WTC11 (cell line): ENCODE results near the gene GPR84. TPM values are rescaled to one million over a fixed set of nuclear protein-coding genes. Genes with fewer than 3 reads are reported as not detected.

ENCODE experiments used
- ATAC-seq: fragments of 200-7000 bp; cut with Tn5 transposase; 2 replicates; pipeline ENCODE4 v1.10.0; 2021; ENCODE audit warnings: mild to moderate bottlenecking, moderate library complexity
- CTCF ChIA-PET: fragments of 300-600 bp; sonication (Branson Sonifier 250); formaldehyde crosslinking; loops from one replicate; lab custom pipeline; 2021; ENCODE audit warnings: antibody characterized with exemption; lab: Charles Lee
- POLR2A ChIA-PET: fragments of 350-600 bp; sonication (Branson Sonifier 250); formaldehyde crosslinking; loops from one replicate; lab custom pipeline; 2021; ENCODE audit warnings: antibody characterized with exemption; lab: Charles Lee
- DNase-seq: peaks from one replicate; pipeline ENCODE4 v3.0.0; 2021; ENCODE audit warnings: low spot score
- H3K27ac Mint-ChIP-seq: 2 replicates; pipeline ENCODE4 v1.8.0; 2021; ENCODE audit warnings: mixed read lengths
- H3K27me3 Mint-ChIP-seq: 2 replicates; pipeline ENCODE4 v1.8.0; 2021; ENCODE audit warnings: low read depth, mild to moderate bottlenecking, moderate library complexity, mixed read lengths
- H3K36me3 Mint-ChIP-seq: 2 replicates; pipeline ENCODE4 v1.8.0; 2021; ENCODE audit warnings: mixed read lengths
- H3K4me1 Mint-ChIP-seq: 2 replicates; pipeline ENCODE4 v1.8.0; 2022; ENCODE audit warnings: mixed read lengths
- H3K4me3 Mint-ChIP-seq: 2 replicates; pipeline ENCODE4 v1.8.0; 2021; ENCODE audit warnings: mild to moderate bottlenecking, moderate library complexity, mixed read lengths
- H3K9me3 Mint-ChIP-seq: 2 replicates; pipeline ENCODE4 v1.8.0; 2021; ENCODE audit warnings: mixed read lengths
- AR ChIP-seq: fragments of 250-450 bp; sonication (Bioruptor Pico); IDR thresholded peaks from 2 replicates; pipeline ENCODE4 v1.9.0; 2021; ENCODE audit warnings: mild to moderate bottlenecking
- ELF4 ChIP-seq: sonication (generic); formaldehyde crosslinking; IDR thresholded peaks from 2 replicates; pipeline ENCODE4 v1.8.1; 2022; ENCODE audit warnings: low read depth, mild to moderate bottlenecking, moderate library complexity, missing genetic modification reagents
- EMX1 ChIP-seq: fragments of 250-450 bp; sonication (Bioruptor Pico); IDR thresholded peaks from 2 replicates; pipeline ENCODE4 v1.8.0; 2021; ENCODE audit warnings: mild to moderate bottlenecking
- FOXK1 ChIP-seq: sonication (generic); formaldehyde crosslinking; IDR thresholded peaks from 2 replicates; pipeline ENCODE4 v1.8.0; 2022; ENCODE audit warnings: mild to moderate bottlenecking, moderate library complexity, missing genetic modification reagents
- HMGXB4 ChIP-seq: sonication (generic); formaldehyde crosslinking; IDR thresholded peaks from 2 replicates; pipeline ENCODE4 v1.8.1; 2023; ENCODE audit warnings: mild to moderate bottlenecking, moderate library complexity, missing genetic modification reagents
- IRF1 ChIP-seq: sonication (generic); formaldehyde crosslinking; IDR thresholded peaks from 2 replicates; pipeline ENCODE4 v1.8.0; 2023; ENCODE audit warnings: missing genetic modification reagents
- MYBL2 ChIP-seq: sonication (generic); formaldehyde crosslinking; IDR thresholded peaks from 2 replicates; pipeline ENCODE4 v1.8.1; 2023; ENCODE audit warnings: mild to moderate bottlenecking, moderate library complexity, missing genetic modification reagents
- NR2C2 ChIP-seq: sonication (generic); formaldehyde crosslinking; IDR thresholded peaks from 2 replicates; pipeline ENCODE4 v1.8.0; 2022; ENCODE audit warnings: mild to moderate bottlenecking, missing genetic modification reagents
- TP53 ChIP-seq: sonication (generic); formaldehyde crosslinking; IDR thresholded peaks from 2 replicates; pipeline ENCODE4 v1.8.1; 2023; ENCODE audit warnings: mild to moderate bottlenecking, missing genetic modification reagents
- USF1 ChIP-seq: sonication (generic); formaldehyde crosslinking; IDR thresholded peaks from 2 replicates; pipeline ENCODE4 v1.8.0; 2022; ENCODE audit warnings: mild to moderate bottlenecking, missing genetic modification reagents
- ZNF423 ChIP-seq: fragments of 250-450 bp; sonication (Bioruptor Pico); IDR thresholded peaks from 2 replicates; pipeline ENCODE4 v2.1.2; 2022; ENCODE audit warnings: mild to moderate bottlenecking, moderate library complexity
- ZNF512 ChIP-seq: sonication (generic); formaldehyde crosslinking; IDR thresholded peaks from 2 replicates; pipeline ENCODE4 v1.8.1; 2022; ENCODE audit warnings: missing genetic modification reagents, borderline replicate concordance
- total RNA-seq: library from RNA; stranded (reverse); gene quantifications from 3 replicates; pipeline ENCODE4 v1.2.3, GENCODE V29; 2021
- TF ChIP-seq, protein P1 (sequence below): sonication (generic); formaldehyde crosslinking; IDR thresholded peaks from 2 replicates; pipeline ENCODE4 v1.8.0; 2022; ENCODE audit warnings: mild to moderate bottlenecking, missing genetic modification reagents
- TF ChIP-seq, protein P2 (sequence below): sonication (generic); formaldehyde crosslinking; conservative IDR thresholded peaks from 2 replicates; pipeline ENCODE4 v1.8.1; 2022; ENCODE audit warnings: mild to moderate bottlenecking, missing genetic modification reagents
- TF ChIP-seq, protein P3 (sequence below): sonication (generic); formaldehyde crosslinking; IDR thresholded peaks from 2 replicates; pipeline ENCODE4 v1.8.0; 2022; ENCODE audit warnings: mild to moderate bottlenecking, missing genetic modification reagents
- TF ChIP-seq, protein P4 (sequence below): sonication (generic); formaldehyde crosslinking; IDR thresholded peaks from 2 replicates; pipeline ENCODE4 v1.8.1; 2022; ENCODE audit warnings: low read depth, missing genetic modification reagents, borderline replicate concordance

The GPR84 gene
- total RNA-seq, 1 experiment from 2014 or later = 0.13 TPM

DNA sequence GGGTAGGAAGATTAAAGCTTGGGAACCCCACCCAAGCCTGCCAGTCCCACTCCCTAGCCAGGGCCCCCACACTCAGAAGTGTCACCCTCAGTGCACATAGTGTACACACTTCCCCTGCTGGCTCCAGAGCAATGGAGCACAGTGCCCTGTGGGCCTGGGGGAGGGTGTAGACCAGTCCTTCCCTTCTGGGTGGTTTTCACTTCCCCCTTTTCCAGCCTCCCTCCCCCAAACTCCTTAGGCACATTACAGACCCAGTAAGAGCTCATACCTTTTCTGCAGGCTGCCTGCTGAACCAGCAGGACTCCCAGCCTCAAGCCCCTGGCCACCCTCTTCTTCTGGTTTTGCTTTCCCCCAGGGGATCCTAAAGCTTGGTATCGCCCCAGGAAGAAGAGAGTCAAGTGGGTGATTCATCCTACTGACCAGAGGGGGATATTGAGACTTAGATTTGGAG is 20.3 kb upstream of the GPR84 start, which contains the start of gene ZNF385A:
TSS of gene ZNF385A (minus strand) at position 143 of the 451 bp plus-strand sequence. CDS start 219 bp downstream, outside the sequence.
- CTCF ChIA-PET = interaction anchor here (1.0 to 4.3 kb wide), 8 partner anchors 9 to 133 kb away, joined by 3 to 67 read pairs (median 3); no protein-coding TSS in a partner anchor
- H3K27ac Mint-ChIP-seq = no peak within 1 kb of the TSS
- TF ChIP-seq FOXK1 (CRISPR knock-in tag) (no peak), ZNF423 (CRISPR knock-in tag) (0 out of 2 replicates have a peak, but pooled peaks have one; percentile 15)

DNA sequence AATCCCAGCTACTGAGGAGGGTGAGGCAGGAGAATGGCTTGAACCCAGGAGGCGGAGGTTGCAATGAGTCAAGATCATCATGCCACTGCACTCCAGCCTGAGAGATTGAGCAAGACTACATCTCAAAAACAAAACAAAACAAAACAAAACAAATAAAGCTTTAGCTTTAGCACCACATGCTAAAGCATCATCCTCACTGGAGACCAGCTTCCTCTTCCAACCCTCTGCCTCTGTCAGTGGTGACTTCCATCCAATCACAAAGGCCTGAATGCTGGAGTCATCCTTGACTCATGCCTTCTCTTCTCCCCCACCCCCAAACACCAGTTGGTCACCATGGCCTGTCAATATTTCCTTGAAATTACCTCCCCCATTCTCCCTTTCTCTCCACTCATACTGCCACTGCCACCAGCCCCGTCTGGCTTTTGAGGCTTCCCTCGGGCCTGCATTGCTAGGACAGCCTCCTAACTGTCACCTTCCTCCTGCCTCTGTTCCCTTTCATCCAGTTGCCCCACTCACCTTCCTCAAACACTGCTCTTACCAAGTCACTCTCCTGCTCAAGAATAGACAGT is 18.8 kb upstream of the GPR84 start:
- Mint-ChIP-seq H3K27ac (0 out of 2 replicates have a peak overlapping the region, but pooled peaks have one; percentile 14), H3K36me3 (peaks cover 9% of the 10 kb centered on the region), H3K9me3 (no peaks in the 10 kb centered on the region), H3K4me1 (peaks cover 57% of the 10 kb centered on the region), H3K4me3 (no peak overlapping the region), H3K27me3 (no peaks in the 10 kb centered on the region)
- ChIA-PET POLR2A (no interaction called here), CTCF (interaction anchor here (1.0 to 2.7 kb wide), 4 partner anchors 12 to 58 kb away, joined by 3 to 19 read pairs (median 4); partner anchors contain the start of gene COPZ1)
- ATAC-seq (no peak), DNase-seq (no peak)
- TF ChIP-seq, protein P1, sequence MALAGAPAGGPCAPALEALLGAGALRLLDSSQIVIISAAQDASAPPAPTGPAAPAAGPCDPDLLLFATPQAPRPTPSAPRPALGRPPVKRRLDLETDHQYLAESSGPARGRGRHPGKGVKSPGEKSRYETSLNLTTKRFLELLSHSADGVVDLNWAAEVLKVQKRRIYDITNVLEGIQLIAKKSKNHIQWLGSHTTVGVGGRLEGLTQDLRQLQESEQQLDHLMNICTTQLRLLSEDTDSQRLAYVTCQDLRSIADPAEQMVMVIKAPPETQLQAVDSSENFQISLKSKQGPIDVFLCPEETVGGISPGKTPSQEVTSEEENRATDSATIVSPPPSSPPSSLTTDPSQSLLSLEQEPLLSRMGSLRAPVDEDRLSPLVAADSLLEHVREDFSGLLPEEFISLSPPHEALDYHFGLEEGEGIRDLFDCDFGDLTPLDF (CRISPR knock-in tag) = no peak
- TF ChIP-seq, protein P2, sequence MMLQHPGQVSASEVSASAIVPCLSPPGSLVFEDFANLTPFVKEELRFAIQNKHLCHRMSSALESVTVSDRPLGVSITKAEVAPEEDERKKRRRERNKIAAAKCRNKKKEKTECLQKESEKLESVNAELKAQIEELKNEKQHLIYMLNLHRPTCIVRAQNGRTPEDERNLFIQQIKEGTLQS (CRISPR knock-in tag) = no peak
- TF ChIP-seq IRF1 (no peak), HMGXB4 (no peak), ELF4 (CRISPR knock-in tag) (no peak), ZNF423 (CRISPR knock-in tag) (no peak), AR (CRISPR knock-in tag) (no peak), USF1 (no peak), ZNF512 (CRISPR knock-in tag) (no peak), EMX1 (CRISPR knock-in tag) (no peak), TP53 (CRISPR knock-in tag) (no peak), MYBL2 (CRISPR knock-in tag) (no peak), NR2C2 (no peak)
- TF ChIP-seq, protein P3, sequence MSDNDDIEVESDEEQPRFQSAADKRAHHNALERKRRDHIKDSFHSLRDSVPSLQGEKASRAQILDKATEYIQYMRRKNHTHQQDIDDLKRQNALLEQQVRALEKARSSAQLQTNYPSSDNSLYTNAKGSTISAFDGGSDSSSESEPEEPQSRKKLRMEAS (CRISPR knock-in tag) = no peak
- TF ChIP-seq, protein P4, sequence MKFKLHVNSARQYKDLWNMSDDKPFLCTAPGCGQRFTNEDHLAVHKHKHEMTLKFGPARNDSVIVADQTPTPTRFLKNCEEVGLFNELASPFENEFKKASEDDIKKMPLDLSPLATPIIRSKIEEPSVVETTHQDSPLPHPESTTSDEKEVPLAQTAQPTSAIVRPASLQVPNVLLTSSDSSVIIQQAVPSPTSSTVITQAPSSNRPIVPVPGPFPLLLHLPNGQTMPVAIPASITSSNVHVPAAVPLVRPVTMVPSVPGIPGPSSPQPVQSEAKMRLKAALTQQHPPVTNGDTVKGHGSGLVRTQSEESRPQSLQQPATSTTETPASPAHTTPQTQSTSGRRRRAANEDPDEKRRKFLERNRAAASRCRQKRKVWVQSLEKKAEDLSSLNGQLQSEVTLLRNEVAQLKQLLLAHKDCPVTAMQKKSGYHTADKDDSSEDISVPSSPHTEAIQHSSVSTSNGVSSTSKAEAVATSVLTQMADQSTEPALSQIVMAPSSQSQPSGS = no peak

More for the DNA sequence above, 20.3 kb upstream of the GPR84 start, which contains the start of gene ZNF385A:
- no peaks in the 10 kb centered on the region for H3K9me3 Mint-ChIP-seq
- H3K36me3 Mint-ChIP-seq = peaks cover 9% of the 10 kb centered on the region
- H3K4me1 Mint-ChIP-seq = peaks cover 62% of the 10 kb centered on the region
- DNase-seq (no peak), ATAC-seq (no peak)
- peak within 1 kb of the TSS; percentile 47 for H3K4me3 Mint-ChIP-seq
- no peaks in the 10 kb centered on the region for H3K27me3 Mint-ChIP-seq
- POLR2A ChIA-PET = no interaction called here
